Suprapubic skin (tissue), 4 donors: ENCODE measurements around the gene SLC22A3. TPM values are rescaled to one million over a fixed set of nuclear protein-coding genes. Genes with fewer than 3 reads are reported as not detected.

Source experiments
- DNase-seq, 2 donors: peaks; one replicate each; pipeline ENCODE4 v3.0.0-alpha.2; 2019; ENCODE audit warnings: low spot score in 2 of 2
- H3K27ac ChIP-seq: fragments of 200-600 bp; sonication (generic); one replicate; pipeline ENCODE4 v1.5.1; 2019
- H3K27me3 ChIP-seq: fragments of 200-600 bp; sonication (generic); one replicate; pipeline ENCODE4 v1.5.1; 2019
- H3K36me3 ChIP-seq: fragments of 200-600 bp; sonication (generic); one replicate; pipeline ENCODE4 v1.5.1; 2019
- H3K4me1 ChIP-seq: fragments of 200-600 bp; sonication (generic); one replicate; pipeline ENCODE4 v1.5.1; 2019
- H3K4me3 ChIP-seq: fragments of 200-600 bp; sonication (generic); one replicate; pipeline ENCODE4 v1.5.1; 2019; ENCODE audit warnings: mild to moderate bottlenecking
- H3K9me3 ChIP-seq: fragments of 200-600 bp; sonication (generic); one replicate; pipeline ENCODE4 v1.5.1; 2019
- CTCF ChIP-seq, 2 donors: fragments of 200-600 bp in 1 of 2; fragments of 450-650 bp in 1 of 2; sonication (generic) in 1 of 2; IDR thresholded peaks; one replicate each; pipeline ENCODE4 v1.5.1; 2016 to 2019; ENCODE audit warnings: antibody characterized with exemption in 2 of 2, mild to moderate bottlenecking in 1 of 2, moderate library complexity in 1 of 2
- EP300 ChIP-seq: sonication (generic); formaldehyde crosslinking; IDR thresholded peaks from one replicate; pipeline ENCODE4 v1.6.1; 2017; ENCODE audit warnings: antibody characterized with exemption
- POLR2A ChIP-seq, 2 donors: fragments of 450-650 bp; IDR thresholded peaks; one replicate each; pipeline ENCODE4 v1.6.1; 2017; ENCODE audit warnings: antibody characterized with exemption in 2 of 2, mild to moderate bottlenecking in 2 of 2, moderate library complexity in 2 of 2
- POLR2AphosphoS5 ChIP-seq, 3 donors: sonication (generic); formaldehyde crosslinking; IDR thresholded peaks; one replicate each; pipeline ENCODE4 v1.6.1; 2017; ENCODE audit warnings: antibody characterized with exemption in 3 of 3
- WGBS: methylation state at CpG from one replicate; pipeline ENCODE4 v1.1.5; 2018; 5-methylcytosine and 5-hydroxymethylcytosine counted together
- total RNA-seq, 4 donors: library from RNA; depleted of rRNA; stranded (reverse); fragments of >200 nt; gene quantifications; one replicate each; pipeline ENCODE4 v1.1.0, GENCODE V29; 2016

SLC22A3 gene
- total RNA-seq, 4 donors from 2014 or later = 13.3 to 15.8 (median 15.7) TPM

GRCh38 chr6:160400446-160400845 lies 52.3 kb downstream of the SLC22A3 start:
- no peak for TF ChIP-seq POLR2A (IDR thresholded peaks at IDR 0.05)
- TF ChIP-seq EP300 = no peak
- no peak for TF ChIP-seq CTCF (IDR thresholded peaks at IDR 0.05)
- TF ChIP-seq POLR2AphosphoS5 (IDR thresholded peaks at IDR 0.05) = no peak
- H3K27ac ChIP-seq = no peak overlapping the region
- WGBS = 77% methylated on average over 2 of the region's 2 CpGs
- no peak for DNase-seq
- no peaks in the 10 kb centered on the region for H3K27me3 ChIP-seq
- no peaks in the 10 kb centered on the region for H3K36me3 ChIP-seq
- no peak overlapping the region for H3K4me3 ChIP-seq
- H3K9me3 ChIP-seq = no peaks in the 10 kb centered on the region
- H3K4me1 ChIP-seq = no peaks in the 10 kb centered on the region

- Histone ChIP-seq H3K27ac (no peak overlapping the region), H3K27me3 (no peaks in the 10 kb centered on the region), H3K4me3 (no peak overlapping the region), H3K4me1 (no peaks in the 10 kb centered on the region), H3K36me3 (no peaks in the 10 kb centered on the region), H3K9me3 (no peaks in the 10 kb centered on the region)
- WGBS = 81% methylated on average over 5 of the region's 5 CpGs
- no peak for TF ChIP-seq POLR2A (IDR thresholded peaks at IDR 0.05)
- TF ChIP-seq CTCF (IDR thresholded peaks at IDR 0.05) = no peak
- no peak for TF ChIP-seq EP300
- no peak for TF ChIP-seq POLR2AphosphoS5 (IDR thresholded peaks at IDR 0.05)
- no peak for DNase-seq
These were observed 60.4 kb downstream of the SLC22A3 start for GRCh38 chr6:160408528-160408927.

GRCh38 chr6:160412993-160413392 lies 64.8 kb downstream of the SLC22A3 start:
- Histone ChIP-seq H3K4me1 (no peaks in the 10 kb centered on the region), H3K9me3 (no peaks in the 10 kb centered on the region), H3K4me3 (no peak overlapping the region), H3K27ac (no peak overlapping the region), H3K27me3 (no peaks in the 10 kb centered on the region), H3K36me3 (no peaks in the 10 kb centered on the region)
- DNase-seq = no peak
- WGBS = 94% methylated on average over 2 of the region's 2 CpGs
- no peak for TF ChIP-seq EP300

GRCh38 chr6:160417146-160417545 lies 69.0 kb downstream of the SLC22A3 start:
- 100% methylated on average over 1 of the region's 1 CpG for WGBS
- H3K27ac ChIP-seq = no peak overlapping the region
- no peaks in the 10 kb centered on the region for H3K27me3 ChIP-seq

GRCh38 chr6:160417550-160417949 lies 69.4 kb downstream of the SLC22A3 start:
- TF ChIP-seq POLR2A (IDR thresholded peaks at IDR 0.05) = no peak
- no peak for TF ChIP-seq POLR2AphosphoS5 (IDR thresholded peaks at IDR 0.05)
- no peak for TF ChIP-seq EP300
- TF ChIP-seq CTCF (IDR thresholded peaks at IDR 0.05) = no peak

More at GRCh38 chr6:160417146-160417545, 69.0 kb downstream of the SLC22A3 start:
- H3K4me3 ChIP-seq = no peak overlapping the region
- no peaks in the 10 kb centered on the region for H3K9me3 ChIP-seq
- H3K4me1 ChIP-seq = no peaks in the 10 kb centered on the region
- no peak for DNase-seq
- no peaks in the 10 kb centered on the region for H3K36me3 ChIP-seq
- TF ChIP-seq POLR2A (IDR thresholded peaks at IDR 0.05) (no peak), CTCF (IDR thresholded peaks at IDR 0.05) (no peak), POLR2AphosphoS5 (IDR thresholded peaks at IDR 0.05) (no peak), EP300 (no peak)

GRCh38 chr6:160418370-160418769 lies 70.2 kb downstream of the SLC22A3 start:
- H3K36me3 ChIP-seq = no peaks in the 10 kb centered on the region
- H3K4me3 ChIP-seq = no peak overlapping the region
- H3K9me3 ChIP-seq = no peaks in the 10 kb centered on the region
- H3K27me3 ChIP-seq = no peaks in the 10 kb centered on the region
- no peaks in the 10 kb centered on the region for H3K4me1 ChIP-seq
- H3K27ac ChIP-seq = no peak overlapping the region
- WGBS = 78% methylated on average over 3 of the region's 3 CpGs
- TF ChIP-seq CTCF (IDR thresholded peaks at IDR 0.05) (no peak), POLR2A (IDR thresholded peaks at IDR 0.05) (no peak), EP300 (no peak), POLR2AphosphoS5 (IDR thresholded peaks at IDR 0.05) (no peak)
- no peak for DNase-seq

More at GRCh38 chr6:160417550-160417949, 69.4 kb downstream of the SLC22A3 start:
- Histone ChIP-seq H3K27ac (no peak overlapping the region), H3K27me3 (no peaks in the 10 kb centered on the region), H3K4me3 (no peak overlapping the region), H3K36me3 (no peaks in the 10 kb centered on the region), H3K4me1 (no peaks in the 10 kb centered on the region), H3K9me3 (no peaks in the 10 kb centered on the region)
- no peak for DNase-seq
